H9 (cell line): ENCODE measurements around the gene KIAA1549. TPM values are rescaled to one million over a fixed set of nuclear protein-coding genes. Genes with fewer than 3 reads are reported as not detected.

Experiments used
- DNase-seq: peaks from one replicate; pipeline ENCODE4 v3.0.0-alpha.2; 2017
- H2AFZ ChIP-seq: one replicate; pipeline ENCODE4 v1.6.1; 2013; ENCODE audit warnings: mild to moderate bottlenecking, low read length, control low read depth, moderate library complexity
- H2AK5ac ChIP-seq: 2 replicates; pipeline ENCODE4 v1.6.1; 2013; ENCODE audit warnings: low read length, control low read depth, mixed read lengths; ENCODE audit not compliant: insufficient read length
- H2BK120ac ChIP-seq: one replicate; pipeline ENCODE4 v1.6.1; 2013; ENCODE audit warnings: low read depth, mild to moderate bottlenecking, low read length, control low read depth, inconsistent platforms; ENCODE audit not compliant: poor library complexity, severe bottlenecking
- H2BK12ac ChIP-seq: 2 replicates; pipeline ENCODE4 v1.6.1; 2013; ENCODE audit warnings: low read length, control low read depth, mixed read lengths, low read depth; ENCODE audit not compliant: insufficient read length
- H2BK15ac ChIP-seq: 2 replicates; pipeline ENCODE4 v1.6.1; 2013; ENCODE audit warnings: low read depth, low read length, control low read depth
- H2BK20ac ChIP-seq: one replicate; pipeline ENCODE4 v1.6.1; 2013; ENCODE audit warnings: low read depth, mild to moderate bottlenecking, low read length, control low read depth, inconsistent platforms; ENCODE audit not compliant: poor library complexity, severe bottlenecking
- H2BK5ac ChIP-seq: 2 replicates; pipeline ENCODE4 v1.6.1; 2013; ENCODE audit warnings: low read length, control low read depth, mixed read lengths; ENCODE audit not compliant: insufficient read length
- H3K14ac ChIP-seq: 2 replicates; pipeline ENCODE4 v1.6.1; 2013; ENCODE audit warnings: low read length, control low read depth; ENCODE audit not compliant: insufficient read depth
- H3K18ac ChIP-seq: 2 replicates; pipeline ENCODE4 v1.6.1; 2013; ENCODE audit warnings: low read depth, mild to moderate bottlenecking, mixed read lengths, low read length, control low read depth; ENCODE audit not compliant: insufficient read length
- H3K23ac ChIP-seq: 2 replicates; pipeline ENCODE4 v1.6.1; 2013; ENCODE audit warnings: low read length, control low read depth, mixed read lengths, low read depth; ENCODE audit not compliant: insufficient read length
- H3K23me2 ChIP-seq: 2 replicates; pipeline ENCODE4 v1.6.1; 2013; ENCODE audit warnings: low read depth, mild to moderate bottlenecking, mixed read lengths, low read length, control low read depth; ENCODE audit not compliant: insufficient read length, poor library complexity, severe bottlenecking
- H3K27ac ChIP-seq: 2 replicates; pipeline ENCODE4 v1.5.1; 2013; ENCODE audit warnings: low read length, control low read depth, mixed read lengths, low read depth; ENCODE audit not compliant: insufficient read length
- H3K27me3 ChIP-seq: 2 replicates; pipeline ENCODE4 v1.6.1; 2013; ENCODE audit warnings: low read length, control low read depth, inconsistent platforms; ENCODE audit not compliant: insufficient read depth
- H3K4ac ChIP-seq: 2 replicates; pipeline ENCODE4 v1.6.1; 2013; ENCODE audit warnings: low read depth, mild to moderate bottlenecking, control low read depth, inconsistent platforms, low read length, moderate library complexity
- H3K4me1 ChIP-seq: 2 replicates; pipeline ENCODE4 v1.6.1; 2013; ENCODE audit warnings: low read length, control low read depth, inconsistent platforms; ENCODE audit not compliant: insufficient read depth
- H3K4me2 ChIP-seq: 2 replicates; pipeline ENCODE4 v1.6.1; 2013; ENCODE audit warnings: low read length, control low read depth, mixed read lengths; ENCODE audit not compliant: insufficient read length, insufficient read depth
- H3K56ac ChIP-seq: 2 replicates; pipeline ENCODE4 v1.6.1; 2013; ENCODE audit warnings: low read depth, mild to moderate bottlenecking, mixed read lengths, low read length, control low read depth; ENCODE audit not compliant: insufficient read length
- H3K79me1 ChIP-seq: 2 replicates; pipeline ENCODE4 v1.6.1; 2013; ENCODE audit warnings: low read depth, mild to moderate bottlenecking, moderate library complexity, low read length, control low read depth, inconsistent platforms; ENCODE audit not compliant: insufficient read depth, poor library complexity, severe bottlenecking
- H3K79me2 ChIP-seq: 2 replicates; pipeline ENCODE4 v1.6.1; 2013; ENCODE audit warnings: low read length, control low read depth, inconsistent platforms; ENCODE audit not compliant: insufficient read depth
- H3K9ac ChIP-seq: 2 replicates; pipeline ENCODE4 v1.6.1; 2013; ENCODE audit warnings: low read length, control low read depth, mixed read lengths; ENCODE audit not compliant: insufficient read length; ENCODE audit errors: extremely low read depth
- H3K9me3 ChIP-seq: one replicate; pipeline ENCODE4 v1.6.1; 2013; ENCODE audit warnings: low read depth, low read length, inconsistent platforms; ENCODE audit not compliant: control insufficient read depth
- H3T11ph ChIP-seq: one replicate; pipeline ENCODE4 v1.6.1; 2013; ENCODE audit warnings: mild to moderate bottlenecking, low read length, control low read depth, inconsistent platforms
- H4K20me1 ChIP-seq: one replicate; pipeline ENCODE4 v1.6.1; 2013; ENCODE audit not compliant: control insufficient read depth, insufficient read length, insufficient read depth
- H4K5ac ChIP-seq: 2 replicates; pipeline ENCODE4 v1.6.1; 2013; ENCODE audit warnings: low read depth, mild to moderate bottlenecking, mixed read lengths, low read length, control low read depth; ENCODE audit not compliant: insufficient read length
- H4K8ac ChIP-seq: replicated peaks from 2 replicates; pipeline ENCODE4 v1.6.1; 2013; ENCODE audit warnings: low read length, control low read depth, mixed read lengths, low read depth; ENCODE audit not compliant: insufficient read length
- H4K91ac ChIP-seq: 2 replicates; pipeline ENCODE4 v1.6.1; 2013; ENCODE audit warnings: low read depth, mild to moderate bottlenecking, moderate library complexity, mixed read lengths, low read length, control low read depth; ENCODE audit not compliant: insufficient read length
- H3K27ac Mint-ChIP-seq, 3 experiments: 2 replicates in 2 of 3; 3 replicates in 1 of 3; pipeline ENCODE4 v1.8.0; 2020 to 2021; ENCODE audit warnings: mixed read lengths in 3 of 3, mild to moderate bottlenecking in 1 of 3, moderate library complexity in 1 of 3
- H3K27me3 Mint-ChIP-seq: 2 replicates; pipeline ENCODE4 v1.8.0; 2021; ENCODE audit warnings: low read depth, mild to moderate bottlenecking, moderate library complexity, mixed read lengths
- H3K36me3 Mint-ChIP-seq, 3 experiments: 2 replicates in 2 of 3; 3 replicates in 1 of 3; pipeline ENCODE4 v1.8.0; 2020 to 2021; ENCODE audit warnings: low read depth in 3 of 3, mixed read lengths in 3 of 3; ENCODE audit not compliant: insufficient read depth in 1 of 3
- H3K4me1 Mint-ChIP-seq, 2 experiments: 2 replicates each; pipeline ENCODE4 v1.8.0; 2020; ENCODE audit warnings: mixed read lengths in 2 of 2
- H3K4me3 Mint-ChIP-seq, 2 experiments: 2 replicates in 1 of 2; 3 replicates in 1 of 2; pipeline ENCODE4 v1.8.0; 2020 to 2021; ENCODE audit warnings: mild to moderate bottlenecking in 2 of 2, mixed read lengths in 2 of 2, moderate library complexity in 1 of 2
- H3K9me3 Mint-ChIP-seq, 2 experiments: 2 replicates in 1 of 2; 3 replicates in 1 of 2; pipeline ENCODE4 v1.8.0; 2020; ENCODE audit warnings: mild to moderate bottlenecking in 2 of 2, mixed read lengths in 2 of 2, moderate library complexity in 1 of 2
- CTCF ChIP-seq: fragments of 200-600 bp; sonication (generic); conservative IDR thresholded peaks from 3 replicates; pipeline ENCODE4 v1.8.0; 2021; ENCODE audit warnings: antibody characterized with exemption, mild to moderate bottlenecking
- total RNA-seq: library from RNA; stranded (reverse); gene quantifications from 2 replicates; pipeline ENCODE4 v1.2.1, GENCODE V29; 2021

The KIAA1549 gene
- total RNA-seq, 1 experiment from 2014 or later, result 11.9 TPM

GRCh38 chr7:139004321-139005090 is 23.3 kb upstream of the KIAA1549 start:
- no peak for DNase-seq
- H4K91ac ChIP-seq, result no peak overlapping the region
- H3T11ph ChIP-seq, result no peak overlapping the region
- no peaks in the 10 kb centered on the region for H3K9me3 ChIP-seq
- H4K20me1 ChIP-seq, result no peaks in the 10 kb centered on the region
- no peak overlapping the region for H3K4ac ChIP-seq
- H4K5ac ChIP-seq, result no peak overlapping the region
- no peaks in the 10 kb centered on the region for H3K27me3 ChIP-seq
- no peak for TF ChIP-seq CTCF
- no peak overlapping the region for H2BK12ac ChIP-seq
- no peak overlapping the region for H3K4me2 ChIP-seq
- no peak overlapping the region for H3K18ac ChIP-seq
- H3K79me2 ChIP-seq, result no peaks in the 10 kb centered on the region
- no peak overlapping the region for H3K9ac ChIP-seq
- no peak overlapping the region for H3K14ac ChIP-seq
- Mint-ChIP-seq H3K9me3 (peaks cover 28 to 39% of the 10 kb centered on the region in 2 experiments), H3K27me3 (no peaks in the 10 kb centered on the region), H3K27ac (no peak overlapping the region), H3K4me3 (no peak overlapping the region), H3K36me3 (peaks cover 1 to 12% (median 8%) of the 10 kb centered on the region in 3 experiments; a peak in 5 of 7 replicates), H3K4me1 (peaks cover 0 to 4% of the 10 kb centered on the region in 2 experiments; a peak in 1 of 4 replicates)
- no peak overlapping the region for H4K8ac ChIP-seq
- no peaks in the 10 kb centered on the region for H3K79me1 ChIP-seq
- no peak overlapping the region for H2AFZ ChIP-seq
- H3K56ac ChIP-seq, result no peak overlapping the region
- no peak overlapping the region for H2AK5ac ChIP-seq
- H3K23me2 ChIP-seq, result no peaks in the 10 kb centered on the region
- no peak overlapping the region for H3K27ac ChIP-seq
- no peak overlapping the region for H2BK15ac ChIP-seq
- H2BK5ac ChIP-seq, result no peak overlapping the region
- H2BK20ac ChIP-seq, result no peak overlapping the region
- no peak overlapping the region for H3K23ac ChIP-seq
- no peaks in the 10 kb centered on the region for H3K4me1 ChIP-seq
- no peak overlapping the region for H2BK120ac ChIP-seq
